AG04449 (cell line): ENCODE results near the gene EIF2S3.

Experiments
- CTCF ChIA-PET: fragments of 350-600 bp; formaldehyde crosslinking; extraction: SDS; loops from one replicate; lab custom pipeline; 2021; ENCODE audit warnings: antibody characterized with exemption; lab: Yijun Ruan, JAX
- POLR2A ChIA-PET: fragments of 400-600, 350-600 bp; formaldehyde crosslinking; extraction: SDS; loops from one replicate; lab custom pipeline; 2020; ENCODE audit warnings: antibody characterized with exemption, inconsistent platforms; lab: Yijun Ruan, JAX
- DNase-seq: peaks from one replicate; pipeline ENCODE4 v3.0.0-alpha.2; 2010; ENCODE audit warnings: low read depth, low spot score
- H3K4me3 ChIP-seq: 2 replicates; pipeline ENCODE4 v1.5.1; 2011; ENCODE audit warnings: low read depth, mild to moderate bottlenecking, control low read depth, low read length
- TF ChIP-seq, protein P1 (sequence below): IDR thresholded peaks from one replicate; pipeline ENCODE4 v1.5.1; 2011; ENCODE audit warnings: mild to moderate bottlenecking, moderate library complexity, low read length, control low read depth, inconsistent platforms; ENCODE audit not compliant: insufficient read depth; ENCODE audit errors: missing control alignments

Gene EIF2S3

DNA sequence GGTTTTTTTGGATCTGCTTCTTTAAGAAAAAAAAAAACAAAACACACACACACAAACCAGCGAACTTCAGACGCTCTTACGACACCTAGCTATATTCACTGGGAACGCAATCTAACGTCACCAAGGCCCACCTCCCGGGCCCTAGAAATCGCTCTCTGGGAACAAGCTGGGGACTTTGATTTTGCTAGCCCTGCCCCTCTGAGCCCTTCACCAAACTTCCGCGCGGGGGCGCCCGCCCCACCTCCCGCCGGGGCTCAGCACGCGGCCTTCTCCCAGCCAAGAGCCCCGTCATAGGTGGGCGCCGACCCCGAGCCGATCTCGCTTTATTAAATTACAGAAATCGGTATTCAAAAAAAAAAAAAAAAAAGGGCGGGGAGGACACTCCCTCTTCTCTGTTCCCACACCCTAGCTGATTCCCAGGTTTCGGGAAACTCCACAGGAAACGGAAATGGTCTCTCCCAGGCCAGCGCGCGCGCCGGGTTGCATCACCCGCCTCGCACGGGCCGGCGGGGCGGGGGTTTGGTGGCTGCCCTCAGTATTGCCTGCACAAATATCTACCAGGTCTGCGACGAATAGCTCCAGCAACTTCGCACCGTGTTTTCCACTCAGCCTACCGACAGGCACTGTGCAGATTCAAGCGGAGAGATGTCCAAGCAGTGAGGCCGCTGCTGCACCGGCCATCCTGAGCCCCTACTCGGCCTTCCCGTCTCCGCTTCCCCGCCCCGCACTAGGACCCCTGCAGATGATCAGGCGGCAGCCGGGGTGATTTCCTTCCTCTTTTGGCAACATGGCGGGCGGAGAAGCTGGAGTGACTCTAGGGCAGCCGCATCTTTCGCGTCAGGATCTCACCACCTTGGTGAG, at the start of gene EIF2S3:
TSS of gene EIF2S3 (plus strand) at position 775 of the 861 bp plus-strand sequence. CDS start at position 788, 13 bp downstream.
- TF ChIP-seq, protein P1, sequence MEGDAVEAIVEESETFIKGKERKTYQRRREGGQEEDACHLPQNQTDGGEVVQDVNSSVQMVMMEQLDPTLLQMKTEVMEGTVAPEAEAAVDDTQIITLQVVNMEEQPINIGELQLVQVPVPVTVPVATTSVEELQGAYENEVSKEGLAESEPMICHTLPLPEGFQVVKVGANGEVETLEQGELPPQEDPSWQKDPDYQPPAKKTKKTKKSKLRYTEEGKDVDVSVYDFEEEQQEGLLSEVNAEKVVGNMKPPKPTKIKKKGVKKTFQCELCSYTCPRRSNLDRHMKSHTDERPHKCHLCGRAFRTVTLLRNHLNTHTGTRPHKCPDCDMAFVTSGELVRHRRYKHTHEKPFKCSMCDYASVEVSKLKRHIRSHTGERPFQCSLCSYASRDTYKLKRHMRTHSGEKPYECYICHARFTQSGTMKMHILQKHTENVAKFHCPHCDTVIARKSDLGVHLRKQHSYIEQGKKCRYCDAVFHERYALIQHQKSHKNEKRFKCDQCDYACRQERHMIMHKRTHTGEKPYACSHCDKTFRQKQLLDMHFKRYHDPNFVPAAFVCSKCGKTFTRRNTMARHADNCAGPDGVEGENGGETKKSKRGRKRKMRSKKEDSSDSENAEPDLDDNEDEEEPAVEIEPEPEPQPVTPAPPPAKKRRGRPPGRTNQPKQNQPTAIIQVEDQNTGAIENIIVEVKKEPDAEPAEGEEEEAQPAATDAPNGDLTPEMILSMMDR, result peak; percentile 72
- H3K4me3 ChIP-seq, result no peak within 1 kb of the TSS; the same call in 1 of the 2 replicates
- CTCF ChIA-PET, result interaction anchor here (0.5 to 3.3 kb wide), 14 partner anchors 12 to 1257 kb away, joined by 3 to 28 read pairs (median 4); partner anchors contain the start of genes APOO, CXorf58 and KLHL15
- peak; percentile 84 for DNase-seq
- POLR2A ChIA-PET, result interaction anchor here (0.6 to 2.6 kb wide), 6 partner anchors 20 to 343 kb away, joined by 3 to 20 read pairs (median 3); no protein-coding TSS in a partner anchor

DNA sequence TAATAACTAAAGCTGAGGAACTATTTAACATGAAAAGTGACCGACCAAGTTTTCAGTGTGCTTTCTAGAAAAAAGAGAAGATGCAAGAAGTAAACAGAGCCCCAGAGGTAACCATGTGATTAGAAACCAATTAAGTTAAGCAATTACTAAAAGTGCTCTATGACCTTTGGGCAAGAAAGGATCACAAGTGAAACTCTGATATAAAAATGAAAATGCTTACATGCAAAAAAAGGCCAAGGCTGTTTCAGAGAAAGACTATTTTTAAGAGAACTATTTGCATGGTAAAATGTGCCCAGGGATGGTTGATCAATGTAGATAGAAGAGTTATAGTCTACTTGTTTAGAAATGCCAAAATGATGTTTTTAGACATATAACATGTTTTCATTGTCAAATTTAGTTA, 49.7 kb upstream of the EIF2S3 start:
- ChIA-PET POLR2A (no interaction called here), CTCF (interaction anchor here (0.6 to 0.9 kb wide), 2 partner anchors 13 to 17 kb away, joined by 3 to 4 read pairs; no protein-coding TSS in a partner anchor)
- TF ChIP-seq, protein P1, result no peak
- no peak overlapping the region for H3K4me3 ChIP-seq
- DNase-seq, result no peak

GRCh38 chrX:24005867-24006266, 48.9 kb upstream of the EIF2S3 start:
- POLR2A ChIA-PET, result no interaction called here
- H3K4me3 ChIP-seq, result no peak overlapping the region
- no peak for DNase-seq
- CTCF ChIA-PET, result no interaction called here
- TF ChIP-seq, protein P1, result no peak

DNA sequence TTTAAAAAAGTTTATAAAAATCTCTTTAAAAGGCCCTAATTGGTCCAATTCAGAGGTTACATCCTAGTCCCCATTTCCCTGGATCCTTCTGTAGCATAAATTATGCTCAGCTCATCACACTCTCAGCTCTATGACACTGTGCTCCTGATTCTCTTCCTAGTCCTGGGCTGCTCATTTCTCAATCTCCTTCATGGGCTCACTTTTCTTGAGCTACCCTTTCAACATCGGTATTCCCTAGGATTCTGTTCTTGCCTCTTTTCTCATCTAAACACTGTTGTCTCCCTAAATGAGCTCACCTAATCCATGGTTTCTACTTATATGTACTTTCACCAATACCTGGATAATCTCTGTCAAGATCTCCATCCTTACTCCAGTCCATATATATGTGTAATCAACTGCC, 42.5 kb upstream of the EIF2S3 start:
- DNase-seq, result no peak
- H3K4me3 ChIP-seq, result no peak overlapping the region
- TF ChIP-seq, protein P1, result no peak
- CTCF ChIA-PET, result interaction anchor here (1.1 kb wide), 1 partner anchor 27 kb away, joined by 4 read pairs; no protein-coding TSS in a partner anchor
- POLR2A ChIA-PET, result no interaction called here

DNA sequence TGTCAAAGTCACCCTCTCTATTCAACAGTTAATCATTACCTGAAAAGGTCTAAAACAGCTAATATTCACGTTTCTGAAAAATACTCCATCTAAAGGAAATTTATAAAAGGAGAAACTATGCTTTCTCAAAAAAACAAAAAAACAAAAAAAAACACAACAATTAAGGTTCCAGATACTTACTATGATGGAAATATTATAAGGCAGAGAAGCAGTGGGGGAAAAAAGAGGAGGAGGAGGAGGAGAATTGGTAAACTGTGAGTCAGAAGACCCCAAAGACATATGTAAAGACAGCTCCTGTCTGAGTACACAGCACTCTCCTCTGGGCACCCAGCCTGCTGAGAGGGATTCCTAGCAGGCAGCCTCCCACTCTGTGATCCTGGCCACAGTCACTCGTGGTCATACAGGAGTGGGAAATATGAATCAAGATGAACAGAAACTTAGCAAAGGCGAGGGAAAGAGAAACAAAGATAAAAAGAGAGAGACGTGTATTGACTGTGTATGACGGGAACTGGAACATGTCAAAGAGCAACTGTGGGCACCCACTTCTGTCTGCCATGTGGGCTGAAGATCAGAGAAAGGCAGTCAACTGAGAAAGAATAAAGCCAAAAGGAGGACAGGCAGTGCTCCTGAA, 40.3 kb upstream of the EIF2S3 start:
- TF ChIP-seq, protein P1, result no peak
- H3K4me3 ChIP-seq, result no peak overlapping the region
- ChIA-PET POLR2A (no interaction called here), CTCF (interaction anchor here (0.5 kb wide), 1 partner anchor 102 kb away, joined by 3 read pairs; no protein-coding TSS in a partner anchor)
- no peak for DNase-seq

DNA sequence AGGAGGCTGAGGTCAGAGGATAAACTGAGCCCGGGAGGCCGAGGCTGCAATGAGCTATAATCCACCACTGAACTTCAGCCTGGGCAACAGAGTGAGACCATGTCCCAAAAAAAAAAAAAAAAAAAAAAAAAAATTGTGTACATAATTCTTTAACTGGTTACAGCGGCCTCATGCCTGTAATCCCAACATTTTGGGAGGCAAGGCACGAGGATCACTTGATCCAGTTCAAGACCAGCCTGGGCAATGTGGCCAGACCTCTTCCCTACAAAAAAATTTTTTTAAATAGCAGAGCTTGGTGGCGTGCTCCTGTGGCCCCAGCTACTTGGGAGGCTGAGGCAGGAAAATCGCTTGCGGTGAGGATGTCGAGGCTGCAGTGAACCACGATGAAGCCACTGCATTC, 37.1 kb upstream of the EIF2S3 start:
- CTCF ChIA-PET, result no interaction called here
- POLR2A ChIA-PET, result no interaction called here

More for the DNA sequence above, 37.1 kb upstream of the EIF2S3 start:
- no peak for DNase-seq
- no peak overlapping the region for H3K4me3 ChIP-seq
- TF ChIP-seq, protein P1, result no peak
